AG09319 (cell line): Measurements from ENCODE around the gene ZNF367.

Experiments used
- DNase-seq: peaks from one replicate; pipeline ENCODE4 v3.0.0-alpha.2; 2010; ENCODE audit warnings: low read depth; ENCODE audit errors: extremely low read depth
- CTCF ChIP-seq: IDR thresholded peaks from 2 replicates; pipeline ENCODE4 v1.5.1; 2011; ENCODE audit warnings: low read depth, mild to moderate bottlenecking, inconsistent platforms, low read length, moderate library complexity

ZNF367 gene

DNA sequence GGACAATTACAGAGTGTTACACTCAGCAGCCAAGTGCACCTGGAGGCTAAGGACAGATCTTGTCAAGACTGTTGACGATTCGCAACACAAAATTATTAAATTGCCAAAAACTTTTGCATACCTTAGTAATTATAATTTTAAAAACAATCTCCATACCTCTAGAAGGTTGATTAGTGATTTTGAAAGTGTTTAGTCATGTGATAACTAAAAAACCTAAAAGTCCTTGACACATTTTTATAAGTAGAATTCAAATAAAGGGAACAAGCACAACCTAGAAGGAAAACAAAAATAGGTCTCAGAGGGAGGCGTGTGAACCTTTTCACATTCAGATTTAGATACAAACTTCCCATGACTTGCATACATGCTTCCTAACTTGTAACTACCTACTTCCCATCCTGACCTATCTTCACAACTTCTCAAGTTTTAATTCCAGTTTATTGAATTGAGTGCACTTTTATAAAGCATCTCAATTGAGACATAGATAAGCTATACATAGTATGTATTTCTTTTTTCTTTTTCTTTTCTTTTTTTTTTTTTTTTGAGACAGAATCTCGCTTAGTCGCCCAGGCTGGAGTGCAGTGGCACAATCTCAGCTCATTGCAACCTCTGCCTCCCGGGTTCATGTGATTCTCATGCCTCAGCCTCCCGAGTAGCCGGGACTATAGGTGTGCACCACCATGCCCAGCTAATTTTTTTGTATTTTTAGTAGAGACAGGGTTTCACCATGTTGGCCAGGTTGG, 5.8 kb downstream of the ZNF367 start:
- DNase-seq = no peak
- no peak for TF ChIP-seq CTCF

- DNase-seq = no peak
- no peak for TF ChIP-seq CTCF
Measured at GRCh38 chr9:96411129-96411838, 6.9 kb downstream of the ZNF367 start.

DNA sequence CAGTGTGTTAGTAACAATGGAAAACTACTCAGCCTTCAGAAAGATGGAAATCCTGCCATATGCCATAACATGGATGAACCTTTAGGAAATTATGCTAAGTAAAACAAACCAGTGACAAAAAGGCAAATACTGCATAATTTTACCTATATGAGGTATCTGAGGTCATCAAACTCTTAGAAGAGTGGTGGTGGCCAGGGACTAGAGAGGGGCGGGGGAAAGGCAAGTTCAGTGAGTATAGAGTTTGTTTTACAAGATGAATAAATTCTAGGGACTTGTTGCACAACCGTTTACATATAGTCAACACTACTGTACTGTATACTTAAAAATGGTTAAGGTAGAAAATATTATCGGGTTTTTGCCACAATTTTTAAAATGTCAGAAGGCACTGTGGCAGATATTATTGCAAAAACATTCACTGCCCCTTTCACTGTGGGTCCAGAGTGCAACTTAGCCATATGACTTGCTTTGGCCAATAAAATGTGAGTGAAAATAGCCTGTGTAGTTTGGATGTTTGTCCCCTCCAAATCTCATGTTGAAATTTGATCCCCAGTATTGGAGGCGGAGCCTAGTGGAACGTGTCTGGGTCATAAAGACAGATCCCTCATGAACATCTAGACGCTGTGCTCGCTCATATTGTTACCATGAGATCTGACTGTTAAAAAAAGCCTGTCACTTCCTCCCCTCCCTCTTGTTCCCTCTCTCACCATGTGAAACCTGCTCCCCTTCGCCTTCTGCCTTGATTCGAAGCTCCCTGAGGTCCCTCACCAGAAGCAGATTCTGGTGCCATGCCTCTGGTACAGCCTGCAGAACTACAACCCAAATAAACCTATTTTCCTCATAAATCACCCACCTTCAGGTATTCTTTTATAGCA, 9.5 kb downstream of the ZNF367 start:
- TF ChIP-seq CTCF = no peak
- no peak for DNase-seq

GRCh38 chr9:96400132-96400910, 17.8 kb downstream of the ZNF367 start:
- no peak for TF ChIP-seq CTCF
- DNase-seq = no peak

GRCh38 chr9:96399325-96399633, 18.9 kb downstream of the ZNF367 start:
- TF ChIP-seq CTCF = no peak
- no peak for DNase-seq

DNA sequence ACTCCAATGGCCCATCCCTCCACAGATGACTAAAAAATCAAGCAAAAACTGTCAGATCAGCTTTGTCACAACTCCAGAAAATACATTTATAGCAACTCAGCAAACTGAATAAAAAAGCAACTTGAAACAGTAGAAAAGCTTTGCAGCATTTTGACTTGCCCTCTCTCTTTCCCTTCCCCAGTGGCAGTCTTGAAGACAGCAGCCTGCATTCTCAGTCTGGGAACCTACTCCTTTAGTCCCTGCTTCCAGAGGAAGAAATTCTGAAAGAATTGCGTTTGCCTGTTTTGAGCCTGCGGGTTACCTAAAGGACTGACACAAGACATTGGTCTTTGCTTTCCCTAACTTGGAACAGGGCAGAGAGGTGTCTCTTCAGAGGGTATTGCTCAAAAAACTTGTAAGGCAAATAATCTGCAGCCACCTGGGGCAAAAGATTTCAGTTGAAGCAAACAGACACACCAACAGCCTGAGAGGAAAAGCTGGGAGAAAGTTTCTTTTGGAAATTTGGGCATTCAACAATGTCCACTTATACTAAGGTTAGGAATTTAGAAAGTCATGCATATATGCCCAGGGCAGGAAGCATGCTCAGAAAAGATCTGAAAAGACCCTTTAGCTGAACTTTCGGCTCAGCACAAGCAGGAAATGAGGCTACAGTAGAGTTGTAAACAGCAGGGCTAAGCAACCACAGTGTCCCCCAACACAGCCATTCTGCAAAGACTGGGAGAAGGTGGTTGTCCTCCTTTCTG, 19.4 kb downstream of the ZNF367 start:
- DNase-seq = no peak
- no peak; the same call in 1 of the 2 replicates for TF ChIP-seq CTCF
